ENCODE measurements around the gene P3H2.

DNA sequence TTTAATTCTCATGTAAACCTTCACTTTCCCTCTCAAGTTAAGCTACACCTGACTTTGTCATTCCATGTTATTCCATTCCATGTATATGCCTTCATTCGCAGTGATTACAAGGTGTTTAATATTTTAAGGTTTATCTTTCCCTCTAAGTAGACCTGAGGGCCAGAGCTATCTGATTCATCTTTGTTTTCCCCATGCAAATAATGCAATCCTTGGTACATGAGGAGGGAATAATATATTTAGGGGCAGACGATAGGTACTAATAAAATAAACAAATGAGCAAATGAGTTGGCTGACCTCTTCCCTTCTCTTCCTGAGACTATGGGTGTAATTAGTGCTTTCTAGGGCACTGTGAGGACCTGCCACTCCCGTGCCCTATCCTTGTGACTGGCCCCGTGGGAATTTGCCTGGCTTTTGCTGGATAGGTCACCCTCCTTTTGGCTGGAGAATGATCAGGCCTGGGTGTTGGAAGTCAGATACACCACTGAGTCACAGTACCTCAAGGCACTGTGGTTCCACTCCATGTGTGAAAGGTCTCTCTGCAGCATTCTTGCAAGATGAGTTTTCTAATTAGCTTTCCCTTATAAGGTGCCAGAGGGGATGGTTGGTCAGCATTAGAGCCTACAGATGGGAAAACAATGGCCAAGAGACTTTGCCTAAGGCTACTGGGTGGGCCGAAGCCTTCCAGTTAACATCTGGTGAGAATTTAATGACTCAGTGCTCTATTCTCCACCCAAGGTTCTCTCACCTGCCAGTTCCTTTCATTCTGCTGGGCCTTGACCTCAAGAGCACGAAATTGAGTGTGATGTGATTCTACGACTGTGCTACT, 183.2 kb downstream of the P3H2 start:
- TF ChIP-seq U2AF1 (optimal IDR thresholded peaks at IDR 0.05; ENCODE audit: low read depth, low read length) (no peak), SAFB2 (IDR thresholded peaks at IDR 0.05; ENCODE audit: borderline replicate concordance, low read depth, low read length, severe bottlenecking) (no peak), JUN (IDR thresholded peaks at IDR 0.05; ENCODE audit: borderline replicate concordance, low read depth, low read length) (no peak), JUN (CRISPR knock-in tag; IDR thresholded peaks at IDR 0.05; ENCODE audit: borderline replicate concordance) (no peak), BACH1 (tag; IDR thresholded peaks at IDR 0.05) (no peak), MAFK (IDR thresholded peaks at IDR 0.05; ENCODE audit: low read length) (no peak)
- TF ChIP-seq, protein P1, sequence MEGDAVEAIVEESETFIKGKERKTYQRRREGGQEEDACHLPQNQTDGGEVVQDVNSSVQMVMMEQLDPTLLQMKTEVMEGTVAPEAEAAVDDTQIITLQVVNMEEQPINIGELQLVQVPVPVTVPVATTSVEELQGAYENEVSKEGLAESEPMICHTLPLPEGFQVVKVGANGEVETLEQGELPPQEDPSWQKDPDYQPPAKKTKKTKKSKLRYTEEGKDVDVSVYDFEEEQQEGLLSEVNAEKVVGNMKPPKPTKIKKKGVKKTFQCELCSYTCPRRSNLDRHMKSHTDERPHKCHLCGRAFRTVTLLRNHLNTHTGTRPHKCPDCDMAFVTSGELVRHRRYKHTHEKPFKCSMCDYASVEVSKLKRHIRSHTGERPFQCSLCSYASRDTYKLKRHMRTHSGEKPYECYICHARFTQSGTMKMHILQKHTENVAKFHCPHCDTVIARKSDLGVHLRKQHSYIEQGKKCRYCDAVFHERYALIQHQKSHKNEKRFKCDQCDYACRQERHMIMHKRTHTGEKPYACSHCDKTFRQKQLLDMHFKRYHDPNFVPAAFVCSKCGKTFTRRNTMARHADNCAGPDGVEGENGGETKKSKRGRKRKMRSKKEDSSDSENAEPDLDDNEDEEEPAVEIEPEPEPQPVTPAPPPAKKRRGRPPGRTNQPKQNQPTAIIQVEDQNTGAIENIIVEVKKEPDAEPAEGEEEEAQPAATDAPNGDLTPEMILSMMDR (IDR thresholded peaks at IDR 0.05 in 2 of 3, conservative IDR thresholded peaks at IDR 0.05 in 1 of 3; ENCODE audit: insufficient read depth in 2 of 3, low read depth in 1 of 3, low read length in 3 of 3): no peak
- TF ChIP-seq, protein P2, sequence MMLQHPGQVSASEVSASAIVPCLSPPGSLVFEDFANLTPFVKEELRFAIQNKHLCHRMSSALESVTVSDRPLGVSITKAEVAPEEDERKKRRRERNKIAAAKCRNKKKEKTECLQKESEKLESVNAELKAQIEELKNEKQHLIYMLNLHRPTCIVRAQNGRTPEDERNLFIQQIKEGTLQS (IDR thresholded peaks at IDR 0.05): no peak
- TF ChIP-seq, protein P2 (CRISPR knock-in tag; conservative IDR thresholded peaks at IDR 0.05): no peak
- TF ChIP-seq, protein P3, sequence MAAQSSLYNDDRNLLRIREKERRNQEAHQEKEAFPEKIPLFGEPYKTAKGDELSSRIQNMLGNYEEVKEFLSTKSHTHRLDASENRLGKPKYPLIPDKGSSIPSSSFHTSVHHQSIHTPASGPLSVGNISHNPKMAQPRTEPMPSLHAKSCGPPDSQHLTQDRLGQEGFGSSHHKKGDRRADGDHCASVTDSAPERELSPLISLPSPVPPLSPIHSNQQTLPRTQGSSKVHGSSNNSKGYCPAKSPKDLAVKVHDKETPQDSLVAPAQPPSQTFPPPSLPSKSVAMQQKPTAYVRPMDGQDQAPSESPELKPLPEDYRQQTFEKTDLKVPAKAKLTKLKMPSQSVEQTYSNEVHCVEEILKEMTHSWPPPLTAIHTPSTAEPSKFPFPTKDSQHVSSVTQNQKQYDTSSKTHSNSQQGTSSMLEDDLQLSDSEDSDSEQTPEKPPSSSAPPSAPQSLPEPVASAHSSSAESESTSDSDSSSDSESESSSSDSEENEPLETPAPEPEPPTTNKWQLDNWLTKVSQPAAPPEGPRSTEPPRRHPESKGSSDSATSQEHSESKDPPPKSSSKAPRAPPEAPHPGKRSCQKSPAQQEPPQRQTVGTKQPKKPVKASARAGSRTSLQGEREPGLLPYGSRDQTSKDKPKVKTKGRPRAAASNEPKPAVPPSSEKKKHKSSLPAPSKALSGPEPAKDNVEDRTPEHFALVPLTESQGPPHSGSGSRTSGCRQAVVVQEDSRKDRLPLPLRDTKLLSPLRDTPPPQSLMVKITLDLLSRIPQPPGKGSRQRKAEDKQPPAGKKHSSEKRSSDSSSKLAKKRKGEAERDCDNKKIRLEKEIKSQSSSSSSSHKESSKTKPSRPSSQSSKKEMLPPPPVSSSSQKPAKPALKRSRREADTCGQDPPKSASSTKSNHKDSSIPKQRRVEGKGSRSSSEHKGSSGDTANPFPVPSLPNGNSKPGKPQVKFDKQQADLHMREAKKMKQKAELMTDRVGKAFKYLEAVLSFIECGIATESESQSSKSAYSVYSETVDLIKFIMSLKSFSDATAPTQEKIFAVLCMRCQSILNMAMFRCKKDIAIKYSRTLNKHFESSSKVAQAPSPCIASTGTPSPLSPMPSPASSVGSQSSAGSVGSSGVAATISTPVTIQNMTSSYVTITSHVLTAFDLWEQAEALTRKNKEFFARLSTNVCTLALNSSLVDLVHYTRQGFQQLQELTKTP (IDR thresholded peaks at IDR 0.05; ENCODE audit: low read depth in 1 of 2, partially characterized antibody in 2 of 2): no peak
